SJSA1 (cell line): ENCODE data around the gene DGKG. TPM values are rescaled to one million over a fixed set of nuclear protein-coding genes. Genes with fewer than 3 reads are reported as not detected.

Experiments
- DNase-seq, 2 experiments: peaks; one replicate each; pipeline ENCODE4 v3.0.0-alpha.2; 2015 to 2020; ENCODE audit warnings: low spot score in 2 of 2, low read depth in 1 of 2
- H3K27ac ChIP-seq: fragments of 250-450 bp; sonication (Bioruptor Pico); 2 replicates; pipeline ENCODE4 v1.5.1; 2020; ENCODE audit warnings: mild to moderate bottlenecking, moderate library complexity
- H3K27me3 ChIP-seq: fragments of 250-450 bp; sonication (Bioruptor Pico); replicated peaks from 2 replicates; pipeline ENCODE4 v1.5.1; 2020; ENCODE audit warnings: mild to moderate bottlenecking, moderate library complexity
- H3K36me3 ChIP-seq: fragments of 250-450 bp; sonication (Bioruptor Pico); 2 replicates; pipeline ENCODE4 v1.5.1; 2020; ENCODE audit warnings: mild to moderate bottlenecking
- H3K4me1 ChIP-seq: fragments of 250-450 bp; sonication (Bioruptor Pico); replicated peaks from 2 replicates; pipeline ENCODE4 v1.6.1; 2021; ENCODE audit warnings: mild to moderate bottlenecking
- H3K4me3 ChIP-seq: fragments of 250-450 bp; sonication (Bioruptor Pico); 2 replicates; pipeline ENCODE4 v1.5.1; 2020; ENCODE audit warnings: mild to moderate bottlenecking
- H3K9me3 ChIP-seq: fragments of 250-450 bp; sonication (Bioruptor Pico); replicated peaks from 2 replicates; pipeline ENCODE4 v1.5.1; 2020; ENCODE audit warnings: mild to moderate bottlenecking
- total RNA-seq: library from RNA; depleted of rRNA; stranded (reverse); fragments of >200 nt; shearing (Covaris generic); gene quantifications from 2 replicates; pipeline ENCODE4 v1.2.3, GENCODE V29; 2014

The DGKG gene
- total RNA-seq, 1 experiment from 2014 or later, result 0.97 TPM

DNA sequence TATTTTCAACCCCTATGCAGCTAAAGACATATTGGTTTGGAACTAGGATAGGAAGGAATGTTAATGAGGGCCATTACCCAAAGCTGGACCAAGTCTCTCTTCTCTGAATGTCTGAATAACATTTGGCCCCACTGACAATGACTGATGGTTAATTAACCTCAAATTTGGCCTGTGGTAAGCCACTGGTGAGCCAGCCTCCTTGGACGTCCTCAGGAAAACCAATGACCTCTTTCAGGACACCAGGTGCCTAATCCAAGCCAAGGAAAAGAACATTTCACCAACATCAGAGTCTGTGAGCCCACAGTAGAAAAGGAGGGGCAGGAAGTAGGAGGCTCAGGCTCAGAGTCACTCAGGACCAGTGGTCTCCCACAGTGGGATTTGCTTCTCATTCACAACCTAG is 196.7 kb downstream of the DGKG start:
- DNase-seq, result no peak
- Histone ChIP-seq H3K9me3 (no peaks in the 10 kb centered on the region), H3K4me3 (no peak overlapping the region), H3K27me3 (no peaks in the 10 kb centered on the region), H3K4me1 (no peaks in the 10 kb centered on the region), H3K27ac (no peak overlapping the region), H3K36me3 (no peaks in the 10 kb centered on the region)

DNA sequence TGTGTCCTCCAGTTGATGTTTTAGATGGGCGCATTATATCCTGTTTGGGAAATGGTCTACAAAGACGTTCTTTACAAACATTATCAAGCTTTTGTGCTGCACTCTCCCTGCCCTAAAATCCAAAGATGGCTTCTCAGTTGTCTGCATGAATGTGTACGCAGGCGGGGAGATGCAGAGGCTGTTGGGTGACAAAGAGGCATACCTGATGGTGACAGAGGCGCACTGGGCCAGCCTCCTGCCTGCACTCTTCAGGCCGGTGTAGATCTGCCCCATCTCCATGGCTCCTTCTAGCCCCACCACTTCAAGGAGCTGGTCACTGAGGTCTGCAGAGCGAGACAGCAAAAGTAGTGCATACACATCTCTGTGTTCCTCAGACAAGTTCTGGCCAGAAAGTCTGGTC is 197.3 kb downstream of the DGKG start:
- Histone ChIP-seq H3K4me3 (no peak overlapping the region), H3K36me3 (no peaks in the 10 kb centered on the region), H3K27me3 (no peaks in the 10 kb centered on the region), H3K9me3 (no peaks in the 10 kb centered on the region), H3K27ac (no peak overlapping the region), H3K4me1 (no peaks in the 10 kb centered on the region)
- DNase-seq, result no peak

DNA sequence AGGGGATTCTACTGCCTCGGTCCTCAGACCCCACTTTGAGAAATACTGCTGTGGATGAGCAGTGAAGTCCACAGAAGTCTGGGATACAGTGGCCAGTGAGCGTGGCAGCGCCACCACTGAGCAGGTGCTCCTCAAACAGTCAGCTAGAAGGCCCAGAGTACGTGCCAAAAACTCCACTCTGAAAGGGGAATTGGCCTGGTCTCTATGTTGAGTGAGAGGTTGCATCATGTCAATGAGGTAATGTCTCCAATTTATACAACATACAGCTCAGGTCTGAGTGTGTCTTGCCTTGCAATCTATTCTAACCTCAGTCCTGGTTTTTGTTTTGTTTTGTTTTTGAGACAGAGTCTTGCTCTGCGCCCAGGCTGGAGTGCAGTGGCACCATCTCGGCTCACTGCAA is 199.8 kb downstream of the DGKG start:
- Histone ChIP-seq H3K27me3 (0 out of 2 replicates have a peak, but pooled peaks cover 2% of the 10 kb centered on the region), H3K36me3 (no peaks in the 10 kb centered on the region), H3K27ac (no peak overlapping the region), H3K4me1 (no peaks in the 10 kb centered on the region), H3K9me3 (no peaks in the 10 kb centered on the region), H3K4me3 (no peak overlapping the region)
- DNase-seq, result no peak

DNA sequence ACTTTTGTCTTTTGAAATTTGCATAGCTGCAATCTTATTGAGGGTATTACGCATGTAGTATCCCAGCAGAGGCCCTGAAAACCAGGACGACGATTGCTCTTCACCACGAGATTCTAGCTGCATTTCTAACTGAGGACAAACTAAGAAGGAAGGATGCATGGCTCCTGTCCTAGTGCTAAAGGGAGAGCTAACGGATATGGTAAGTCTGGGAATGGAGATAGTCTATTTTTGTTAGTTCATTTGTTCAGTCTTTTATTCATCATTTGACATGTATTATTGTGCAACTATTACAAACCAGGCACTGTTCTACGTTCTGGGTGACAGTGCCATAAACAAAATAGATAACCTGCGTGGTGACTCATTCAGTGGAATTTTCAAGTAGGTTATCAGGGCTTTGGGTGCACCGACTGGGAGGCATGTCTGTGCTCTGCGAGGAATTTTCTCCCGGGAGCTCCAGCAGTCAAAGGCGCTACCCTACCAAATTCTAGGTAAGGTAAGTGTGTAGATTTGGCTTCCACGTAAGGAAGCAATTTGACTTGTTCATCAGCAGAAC is 201.3 kb downstream of the DGKG start:
- DNase-seq, result no peak
- H3K4me3 ChIP-seq, result no peak overlapping the region
- 0 out of 2 replicates have a peak, but pooled peaks cover 2% of the 10 kb centered on the region for H3K27me3 ChIP-seq
- H3K36me3 ChIP-seq, result no peaks in the 10 kb centered on the region
- no peaks in the 10 kb centered on the region for H3K4me1 ChIP-seq
- H3K27ac ChIP-seq, result no peak overlapping the region
- no peaks in the 10 kb centered on the region for H3K9me3 ChIP-seq

DNA sequence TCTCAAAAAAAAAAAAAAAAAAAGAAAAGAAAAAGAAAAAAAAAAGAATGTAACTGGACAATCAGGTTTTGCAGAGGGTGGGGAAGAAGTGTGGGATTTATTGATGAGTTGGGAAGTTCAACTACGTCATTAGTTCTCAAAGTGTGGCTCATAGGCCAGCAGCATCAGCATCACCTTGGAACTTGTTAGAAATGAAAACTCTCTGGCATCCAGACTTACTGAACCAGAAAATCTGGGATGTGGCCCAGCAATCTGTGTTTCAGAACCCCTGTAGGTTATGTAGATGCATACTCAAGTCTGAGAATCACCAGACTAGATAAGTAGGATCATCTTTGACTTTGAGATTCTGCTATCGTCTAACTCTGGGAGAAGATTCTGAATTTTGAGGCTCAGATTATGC is 207.4 kb downstream of the DGKG start:
- no peak for DNase-seq
- no peaks in the 10 kb centered on the region for H3K9me3 ChIP-seq
- no peak overlapping the region for H3K27ac ChIP-seq
- no peaks in the 10 kb centered on the region for H3K4me1 ChIP-seq
- H3K36me3 ChIP-seq, result no peaks in the 10 kb centered on the region
- no peak overlapping the region for H3K4me3 ChIP-seq
- H3K27me3 ChIP-seq, result 0 out of 2 replicates have a peak, but pooled peaks cover 2% of the 10 kb centered on the region

DNA sequence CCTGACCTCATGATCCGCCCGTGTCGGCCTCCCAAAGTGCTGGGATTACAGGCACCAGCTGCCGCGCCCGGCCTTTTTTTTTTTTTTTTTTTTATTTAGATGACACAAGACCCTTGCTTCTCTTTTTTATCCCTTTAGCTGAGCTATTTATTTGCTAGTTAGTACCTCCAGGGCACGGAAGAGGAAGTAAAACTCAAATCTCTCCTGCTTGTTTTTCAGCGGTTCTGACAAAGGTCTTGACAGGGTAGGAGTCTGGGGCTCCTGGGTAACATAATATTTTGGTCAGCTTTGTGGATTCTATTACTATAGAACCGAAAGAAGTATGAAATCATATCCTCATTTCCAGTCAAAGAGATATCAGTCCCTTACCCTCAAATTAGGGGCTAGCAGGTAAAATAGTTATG is 209.1 kb downstream of the DGKG start:
- H3K27me3 ChIP-seq, result no peaks in the 10 kb centered on the region
- no peak overlapping the region for H3K27ac ChIP-seq
- H3K4me1 ChIP-seq, result no peaks in the 10 kb centered on the region
- no peak overlapping the region for H3K4me3 ChIP-seq
- H3K36me3 ChIP-seq, result no peaks in the 10 kb centered on the region
- DNase-seq, result no peak
- no peaks in the 10 kb centered on the region for H3K9me3 ChIP-seq

DNA sequence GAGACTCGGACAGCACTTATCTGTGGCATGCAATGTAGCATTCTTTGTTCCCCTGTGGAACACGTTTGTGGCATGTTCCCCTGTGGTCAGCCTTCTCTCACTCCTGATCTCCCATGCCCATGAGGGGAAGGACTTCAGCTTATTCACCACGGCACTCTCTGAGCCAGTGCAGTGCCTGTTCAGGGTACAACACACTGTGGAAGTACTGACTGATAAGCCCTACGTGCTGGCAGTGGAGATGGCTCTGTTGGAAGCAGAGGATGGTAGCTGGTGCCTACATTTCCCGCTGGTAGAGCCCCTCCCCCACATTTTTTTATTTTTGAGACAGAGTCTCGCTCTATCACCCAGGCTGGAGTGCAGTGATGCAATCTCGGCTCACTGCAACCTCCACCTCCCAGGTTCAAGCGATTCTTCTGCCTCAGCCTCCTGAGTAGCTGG is 209.7 kb downstream of the DGKG start:
- H3K4me3 ChIP-seq, result no peak overlapping the region
- no peaks in the 10 kb centered on the region for H3K9me3 ChIP-seq
- H3K36me3 ChIP-seq, result no peaks in the 10 kb centered on the region
- H3K4me1 ChIP-seq, result no peaks in the 10 kb centered on the region
- H3K27ac ChIP-seq, result no peak overlapping the region
- no peaks in the 10 kb centered on the region for H3K27me3 ChIP-seq
- DNase-seq, result no peak

DNA sequence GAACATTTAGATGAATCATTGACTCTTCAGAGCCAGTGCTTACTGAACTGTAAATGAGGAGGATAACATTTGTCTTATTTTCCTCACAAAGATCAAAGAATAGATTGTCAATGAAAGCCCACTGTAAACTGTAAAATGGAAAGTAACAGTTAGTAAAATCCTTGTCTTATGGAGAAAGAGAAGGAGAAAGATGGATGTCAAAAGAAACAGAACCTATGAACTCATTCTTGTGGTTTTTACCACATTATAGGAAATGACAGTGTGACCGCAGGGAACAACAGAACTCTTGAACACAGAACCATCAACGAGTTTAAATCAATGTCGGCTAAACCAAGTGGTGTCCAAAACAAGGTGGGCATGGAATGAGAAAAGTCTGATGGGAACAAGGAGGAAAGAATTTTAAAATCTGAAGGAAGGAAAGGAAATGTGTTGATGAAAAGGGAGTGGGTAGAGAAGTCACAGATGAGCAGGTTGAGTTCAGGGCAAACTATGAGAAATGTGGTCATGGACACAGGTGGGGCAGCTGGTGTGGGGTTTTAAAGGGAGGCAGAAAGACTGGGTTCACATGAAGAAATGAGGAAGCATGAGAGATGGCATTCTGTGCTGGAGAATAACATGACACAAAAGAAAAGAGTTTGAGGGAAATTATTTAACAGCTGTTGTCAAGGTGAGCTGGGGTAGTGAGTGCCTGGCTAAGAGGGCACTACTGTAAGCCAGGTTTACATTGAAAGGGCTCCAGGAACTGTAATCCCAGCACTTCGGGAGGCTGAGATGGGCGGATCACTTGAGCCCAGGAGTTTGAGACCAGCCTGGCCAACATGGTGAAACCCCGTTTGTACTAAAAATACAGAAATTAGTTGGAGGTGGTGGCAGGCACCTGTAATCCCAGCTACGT is 210.7 kb downstream of the DGKG start:
- no peaks in the 10 kb centered on the region for H3K36me3 ChIP-seq
- H3K4me3 ChIP-seq, result no peak overlapping the region
- no peak for DNase-seq
- no peaks in the 10 kb centered on the region for H3K9me3 ChIP-seq
- H3K27me3 ChIP-seq, result no peaks in the 10 kb centered on the region
- H3K4me1 ChIP-seq, result no peaks in the 10 kb centered on the region
- H3K27ac ChIP-seq, result no peak overlapping the region

DNA sequence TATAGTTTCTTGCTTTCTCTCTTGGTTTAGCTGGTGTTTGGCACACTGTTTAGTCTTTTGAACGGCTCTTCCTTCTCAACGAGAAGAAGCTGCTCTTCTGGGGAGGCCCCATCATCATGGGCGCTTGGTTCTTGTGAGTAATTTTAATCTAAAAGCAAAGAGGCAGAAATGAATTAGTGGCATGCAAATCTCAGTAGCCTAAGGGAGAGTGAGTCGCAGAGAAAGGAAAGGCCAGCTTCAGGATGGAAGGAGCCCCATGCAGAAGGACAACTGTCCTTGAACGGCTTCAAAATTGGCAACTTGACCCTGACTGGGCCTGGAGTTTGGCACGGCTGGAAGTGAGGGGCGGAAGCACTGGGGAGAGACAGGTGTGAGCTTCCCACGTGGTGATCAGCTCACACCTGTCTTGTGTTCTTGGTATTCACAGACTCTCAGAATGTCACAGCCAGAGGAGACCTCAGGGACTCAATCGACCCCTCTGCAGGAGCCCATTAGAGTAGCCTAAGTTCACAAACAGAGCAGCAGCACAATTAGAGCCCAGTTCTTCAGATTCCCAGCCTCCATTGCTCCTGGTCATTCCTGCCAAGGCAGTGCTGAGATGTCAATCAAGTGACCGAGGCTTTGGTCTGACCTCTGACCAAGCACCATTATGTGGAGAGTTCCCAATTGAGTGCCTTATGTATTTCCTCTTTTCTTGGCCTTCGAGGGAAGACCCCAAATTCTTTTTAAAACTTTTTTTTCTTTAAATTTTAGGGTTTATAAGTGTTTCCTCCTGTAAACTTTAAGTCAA is 211.8 kb downstream of the DGKG start:
- H3K4me1 ChIP-seq, result no peaks in the 10 kb centered on the region
- no peaks in the 10 kb centered on the region for H3K36me3 ChIP-seq
- H3K4me3 ChIP-seq, result no peak overlapping the region
- H3K9me3 ChIP-seq, result no peaks in the 10 kb centered on the region
- no peak for DNase-seq
- no peaks in the 10 kb centered on the region for H3K27me3 ChIP-seq
- H3K27ac ChIP-seq, result no peak overlapping the region

DNA sequence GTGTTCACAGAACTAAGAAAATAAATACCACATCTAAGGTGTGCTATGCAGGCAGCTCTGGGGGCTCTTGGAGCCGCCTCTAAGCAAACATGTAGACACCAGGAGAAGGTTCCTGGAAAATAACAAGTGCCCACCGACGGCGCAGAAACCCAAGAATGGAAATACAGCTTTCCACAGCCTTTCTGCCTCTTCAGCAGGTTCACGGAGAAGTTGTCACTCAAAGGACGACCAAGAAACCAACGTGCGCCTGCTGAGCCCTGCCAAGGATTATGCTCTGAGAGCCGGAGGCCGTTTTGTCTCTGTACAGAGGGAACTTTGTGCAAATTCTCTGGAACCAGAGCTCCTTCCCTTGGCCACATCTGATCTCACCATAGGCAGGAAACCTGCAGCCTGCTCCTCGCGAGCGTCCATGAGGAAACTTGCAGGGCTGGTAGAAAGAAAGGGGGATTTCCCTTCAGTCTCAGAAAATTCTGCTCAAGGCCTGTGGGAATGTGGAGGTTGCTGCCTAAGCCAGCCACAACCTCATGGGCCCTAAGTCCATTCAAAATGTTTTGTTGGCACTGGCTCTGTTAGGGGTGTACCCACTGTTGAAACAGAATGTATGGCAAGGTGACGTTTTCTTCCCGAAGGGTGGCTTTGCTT is 212.6 kb downstream of the DGKG start:
- H3K27ac ChIP-seq, result no peak overlapping the region
- no peak overlapping the region for H3K4me3 ChIP-seq
- no peak for DNase-seq
- H3K9me3 ChIP-seq, result no peaks in the 10 kb centered on the region
- H3K4me1 ChIP-seq, result no peaks in the 10 kb centered on the region
- H3K36me3 ChIP-seq, result no peaks in the 10 kb centered on the region
- no peaks in the 10 kb centered on the region for H3K27me3 ChIP-seq

DNA sequence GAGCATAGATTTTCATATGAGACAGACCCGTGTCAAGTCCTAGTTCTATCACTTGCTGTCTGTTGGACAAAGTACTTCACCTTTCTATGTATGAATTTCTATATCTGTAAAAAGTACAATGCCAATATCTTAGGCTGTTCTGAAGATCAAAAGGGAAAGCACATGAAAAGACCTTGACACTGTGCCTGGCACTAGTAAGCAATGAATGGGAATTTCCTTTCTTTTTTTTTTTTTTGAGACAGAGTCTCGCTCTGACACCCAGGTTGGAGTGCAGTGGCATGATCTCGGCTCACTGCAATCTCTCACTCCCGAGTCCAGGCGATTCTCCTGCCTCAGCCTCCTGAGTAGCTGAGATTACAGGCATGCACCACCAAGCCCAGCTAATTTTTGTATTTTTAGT is 217.8 kb downstream of the DGKG start:
- H3K36me3 ChIP-seq, result no peaks in the 10 kb centered on the region
- H3K4me3 ChIP-seq, result no peak overlapping the region
- no peaks in the 10 kb centered on the region for H3K9me3 ChIP-seq
- H3K4me1 ChIP-seq, result no peaks in the 10 kb centered on the region
- peaks cover 5% of the 10 kb centered on the region; the same call in 1 of the 2 replicates for H3K27me3 ChIP-seq
- no peak overlapping the region for H3K27ac ChIP-seq
- DNase-seq, result no peak

DNA sequence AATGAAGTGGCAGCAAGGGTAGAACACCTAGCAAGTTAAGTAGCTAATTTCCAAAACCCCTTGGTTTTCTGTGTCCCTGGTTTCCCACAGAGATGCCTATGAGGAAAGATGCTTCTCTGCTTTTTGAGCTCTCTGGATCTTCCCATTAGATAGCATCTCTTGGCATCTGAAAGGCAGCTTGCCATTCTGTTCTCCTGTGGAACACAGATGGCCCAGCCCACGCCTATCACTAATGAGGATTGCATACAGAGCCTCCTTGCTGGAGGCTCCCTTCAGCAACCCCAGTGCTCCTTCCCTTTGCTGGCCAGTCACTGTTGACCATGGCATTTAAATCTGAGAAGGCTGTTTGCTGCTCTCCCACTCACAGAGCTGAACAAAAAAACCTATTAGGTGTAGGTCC is 218.8 kb downstream of the DGKG start:
- H3K27me3 ChIP-seq, result peaks cover 5% of the 10 kb centered on the region; the same call in 1 of the 2 replicates
- H3K27ac ChIP-seq, result no peak overlapping the region
- DNase-seq, result no peak
- no peaks in the 10 kb centered on the region for H3K36me3 ChIP-seq
- H3K4me3 ChIP-seq, result no peak overlapping the region
- no peaks in the 10 kb centered on the region for H3K4me1 ChIP-seq
- H3K9me3 ChIP-seq, result no peaks in the 10 kb centered on the region

DNA sequence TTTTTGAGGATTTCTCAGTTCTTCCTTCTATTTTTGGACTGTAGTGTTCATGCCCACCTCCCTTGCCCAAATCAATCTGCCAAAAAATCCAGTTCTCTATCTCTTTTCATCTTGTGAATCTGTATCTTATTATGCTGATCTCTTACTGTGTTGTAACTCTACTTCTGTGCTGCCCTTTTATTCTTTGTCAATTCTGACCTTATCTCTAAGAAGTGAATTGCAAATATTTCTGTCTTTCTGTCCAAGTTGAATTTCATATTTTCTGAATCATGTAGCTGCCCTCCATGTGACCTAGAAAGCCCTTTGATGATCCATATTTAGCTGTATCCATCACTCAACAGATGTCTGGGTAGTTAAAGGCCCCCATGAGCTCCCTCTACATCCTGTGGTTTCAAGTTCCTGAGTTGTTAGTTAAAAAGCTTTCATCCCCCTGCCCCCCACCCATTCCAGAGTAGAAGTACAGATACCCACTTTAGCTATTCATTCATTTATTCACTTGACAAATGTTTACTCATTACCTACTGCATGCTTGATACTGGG is 219.6 kb downstream of the DGKG start:
- no peak for DNase-seq
- peaks cover 5% of the 10 kb centered on the region; the same call in 1 of the 2 replicates for H3K27me3 ChIP-seq
- no peaks in the 10 kb centered on the region for H3K9me3 ChIP-seq
- H3K4me3 ChIP-seq, result no peak overlapping the region
- H3K36me3 ChIP-seq, result no peaks in the 10 kb centered on the region
- no peaks in the 10 kb centered on the region for H3K4me1 ChIP-seq
- H3K27ac ChIP-seq, result no peak overlapping the region
